Hair follicular keratinocyte (primary cell): ENCODE data around the gene AARS1. TPM values are rescaled to one million over a fixed set of nuclear protein-coding genes. Genes with fewer than 3 reads are reported as not detected.

Experiments
- total RNA-seq: library from RNA; depleted of rRNA; stranded (reverse); fragments of >200 nt; gene quantifications from 2 replicates; pipeline ENCODE4 v1.2.3, GENCODE V29; 2015

AARS1 gene
- total RNA-seq, result 126 and 145 TPM in 2 replicates

DNA sequence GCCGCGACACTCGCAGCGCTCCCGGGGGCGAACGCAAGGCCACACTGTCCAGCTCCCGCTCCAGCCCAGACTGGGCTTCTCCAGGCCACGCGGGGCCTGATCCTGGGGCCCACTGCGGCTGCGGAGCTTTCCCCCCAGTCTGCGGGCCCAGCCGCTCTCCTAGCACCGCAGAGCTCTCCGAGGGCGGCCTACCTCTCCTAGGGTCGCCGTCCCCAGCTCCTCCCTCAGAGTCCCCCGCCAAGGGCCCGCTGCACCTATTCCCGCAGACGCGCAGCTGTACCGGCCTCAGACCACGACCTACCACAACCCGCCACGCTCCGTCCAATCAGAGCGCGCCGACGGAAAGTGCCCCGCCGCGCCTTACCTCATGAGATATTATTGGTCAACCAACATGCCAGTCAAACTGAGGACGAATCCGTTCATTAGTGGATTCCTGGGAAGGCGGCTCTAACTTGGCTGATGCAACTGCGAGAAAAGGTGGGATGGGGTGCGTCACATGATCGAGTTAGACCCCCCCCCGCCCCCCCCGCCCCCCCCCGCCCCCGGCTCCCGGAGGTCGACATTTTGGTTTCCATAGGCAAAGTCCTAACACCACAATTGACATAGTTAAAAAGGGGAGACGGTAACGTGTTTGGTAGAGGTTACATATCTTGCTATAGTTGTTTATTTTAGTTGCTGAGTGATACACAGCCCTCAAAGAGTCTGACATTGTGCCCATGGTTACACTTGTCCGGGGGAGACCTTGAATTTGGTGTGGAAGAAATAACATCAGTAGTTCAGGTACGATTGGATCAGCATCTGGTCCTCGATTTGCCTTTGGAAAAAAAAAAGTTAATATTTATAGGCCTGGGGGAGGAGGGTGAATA is at the start of gene AARS1:
AARS1 (minus strand) TSS at position 278 of the 866 bp plus-strand sequence. CDS start 6,743 bp downstream, outside the sequence.

DNA sequence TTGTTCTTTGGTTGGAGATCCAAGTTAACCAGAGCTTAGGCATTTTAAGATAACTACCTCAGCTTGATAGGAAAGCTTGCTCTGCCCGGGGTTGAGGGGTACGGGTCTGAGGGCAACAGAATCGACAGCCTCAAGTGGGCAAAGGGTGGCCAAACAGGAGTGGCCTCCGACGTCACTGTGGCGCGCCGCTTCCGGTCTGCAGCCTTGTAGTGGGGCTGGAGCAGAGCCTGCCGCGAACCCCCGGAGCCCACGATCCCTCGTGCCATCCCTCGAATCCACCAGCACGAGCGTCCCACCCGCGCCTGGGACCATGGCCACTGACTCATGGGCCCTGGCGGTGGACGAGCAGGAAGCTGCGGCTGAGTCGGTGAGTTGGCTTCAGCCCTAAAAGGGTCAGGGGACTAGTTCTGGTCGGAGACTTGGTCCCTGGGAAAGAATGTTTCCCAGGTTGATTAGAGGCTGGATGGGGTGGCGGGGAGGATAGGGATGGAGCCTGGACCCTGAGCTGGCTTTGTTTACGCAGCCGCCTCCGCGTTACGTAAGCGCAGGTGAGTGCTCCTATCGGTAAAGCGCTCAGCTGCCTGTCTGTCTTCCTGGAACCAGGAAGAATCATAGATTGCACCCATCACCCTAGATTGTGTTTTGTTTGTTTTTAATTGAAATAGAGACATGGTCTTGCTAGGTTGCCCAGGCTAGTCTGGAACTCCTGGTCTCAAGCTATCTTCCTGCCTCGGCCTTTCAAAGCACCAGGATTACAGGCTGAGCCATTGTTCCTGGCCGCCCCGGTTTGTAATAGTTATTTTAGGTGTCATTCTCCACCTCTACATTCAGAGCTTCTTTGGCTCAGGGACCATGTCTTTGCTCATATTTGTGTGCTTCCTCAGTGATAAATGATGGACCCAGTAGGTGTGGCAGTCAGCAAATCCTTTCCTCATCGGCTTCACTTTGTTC is 10.0 kb upstream of the AARS1 start, which contains the start of gene DDX19B:
DDX19B (plus strand) TSS at position 199 of the 951 bp plus-strand sequence; CDS start at position 311, 112 bp downstream.

DNA sequence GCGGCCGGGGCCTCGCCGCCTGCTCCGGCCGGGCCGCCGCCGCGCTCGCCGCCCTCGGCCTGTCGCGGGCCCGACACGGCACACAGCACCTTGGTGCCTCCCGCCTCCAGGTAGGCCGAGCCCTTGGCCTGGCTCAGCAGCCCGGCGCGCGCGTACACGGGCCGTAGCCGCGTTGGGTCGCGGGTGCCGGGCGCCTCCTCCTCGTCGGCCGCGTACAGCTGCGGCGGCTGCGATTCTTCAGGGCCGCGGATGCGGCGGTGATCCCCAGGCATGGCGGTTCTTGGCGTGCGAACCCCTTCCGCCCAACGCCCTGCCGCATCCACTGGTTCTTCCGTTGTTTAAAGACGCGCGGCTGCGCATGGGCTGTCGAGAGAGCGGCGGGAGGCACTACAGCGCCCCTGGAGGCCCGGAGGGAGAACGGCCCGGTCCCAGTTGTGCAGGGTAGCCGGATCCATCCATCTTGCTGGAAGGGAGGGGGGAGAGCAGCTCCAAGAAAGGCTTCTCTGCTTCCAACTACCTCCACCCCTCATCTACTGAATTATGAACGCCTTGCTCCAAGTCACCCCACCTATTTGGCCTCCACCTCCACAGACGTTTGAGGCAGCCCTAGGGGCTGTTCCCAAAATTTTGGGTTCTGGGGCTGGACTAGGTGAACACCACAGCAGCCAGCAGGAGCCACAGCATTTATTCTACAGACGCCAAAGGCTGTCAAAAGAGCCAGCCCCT is 37.5 kb downstream of the AARS1 start, which contains the start of gene EXOSC6:
EXOSC6 (minus strand) TSS at position 312 of the 726 bp plus-strand sequence; CDS start at position 272, 40 bp downstream.

Other genes starting within 250 kb of the AARS1 start
- gene PDPR, start 175.2 kb downstream of the AARS1 start, total RNA-seq, result 6.6 and 6.9 TPM in 2 replicates
- 0.08 TPM in 1 of 2 replicates, not detected in the other for gene CLEC18C, start 115.7 kb downstream of the AARS1 start, total RNA-seq
- gene EXOSC6, start 37.6 kb downstream of the AARS1 start, total RNA-seq, result 16.3 and 19.4 TPM in 2 replicates
- gene DDX19B, start 9.7 kb upstream of the AARS1 start, total RNA-seq, result 26.9 and 27.2 TPM in 2 replicates
- 25.2 and 32.1 TPM in 2 replicates for gene DDX19A, start 57.4 kb upstream of the AARS1 start, total RNA-seq
- gene ST3GAL2, start 149.6 kb upstream of the AARS1 start, total RNA-seq, result 6.6 and 10.9 TPM in 2 replicates
- gene FCSK, start 165.1 kb upstream of the AARS1 start, total RNA-seq, result 9.8 and 9.9 TPM in 2 replicates
- 41.7 and 45.8 TPM in 2 replicates for gene COG4, start 234.0 kb upstream of the AARS1 start, total RNA-seq
- 82.2 and 109 TPM in 2 replicates for gene SF3B3, start 234.3 kb upstream of the AARS1 start, total RNA-seq